Activated gamma-delta T cell (primary cell): ENCODE data around the gene WIPF2.

ENCODE experiments used
- DNase-seq: peaks from one replicate; lab custom pipeline; 2025; lab: John Stamatoyannopoulos, UW

WIPF2 gene

DNA sequence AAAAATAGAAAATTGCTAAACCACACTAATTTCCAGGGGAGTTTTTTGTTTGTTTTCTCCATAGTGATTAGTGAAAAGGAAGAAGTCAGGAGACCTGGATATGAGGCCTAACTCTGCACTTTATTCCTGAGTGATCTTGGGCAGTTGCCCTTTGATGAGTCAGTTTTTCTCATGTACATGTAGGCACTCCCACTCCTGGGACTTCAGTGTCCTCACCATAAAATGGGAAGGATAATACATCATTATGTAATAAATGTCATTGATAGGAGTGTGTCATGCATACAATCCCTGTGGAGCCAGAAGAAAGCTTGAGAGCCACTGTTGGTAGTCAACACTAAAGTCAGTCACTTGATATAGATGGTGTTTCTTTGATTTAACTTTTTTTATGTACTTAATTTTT lies 32.5 kb downstream of the WIPF2 start:
- DNase-seq: no peak

DNA sequence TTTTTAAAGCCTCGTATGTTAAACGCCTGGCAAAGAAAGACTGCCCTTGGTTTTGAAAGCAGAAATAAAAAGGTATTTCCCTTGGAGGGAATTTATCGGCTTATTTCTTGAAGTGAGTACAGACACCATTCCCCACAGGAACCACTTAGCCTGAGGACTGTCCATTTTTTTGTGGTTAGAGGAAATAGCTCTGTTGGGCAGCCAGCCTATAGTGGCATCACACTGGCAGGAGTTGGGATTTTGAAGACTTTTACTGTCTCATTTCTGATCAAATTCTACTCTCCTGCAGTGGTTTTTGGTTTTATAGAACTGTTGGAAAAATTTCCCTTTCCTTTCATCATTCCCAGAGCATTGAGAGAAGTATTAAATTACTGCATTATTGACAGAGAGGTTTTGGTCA lies 34.5 kb downstream of the WIPF2 start:
- DNase-seq: no peak

GRCh38 chr17:40259505-40259904 lies 40.4 kb downstream of the WIPF2 start:
- no peak for DNase-seq

DNA sequence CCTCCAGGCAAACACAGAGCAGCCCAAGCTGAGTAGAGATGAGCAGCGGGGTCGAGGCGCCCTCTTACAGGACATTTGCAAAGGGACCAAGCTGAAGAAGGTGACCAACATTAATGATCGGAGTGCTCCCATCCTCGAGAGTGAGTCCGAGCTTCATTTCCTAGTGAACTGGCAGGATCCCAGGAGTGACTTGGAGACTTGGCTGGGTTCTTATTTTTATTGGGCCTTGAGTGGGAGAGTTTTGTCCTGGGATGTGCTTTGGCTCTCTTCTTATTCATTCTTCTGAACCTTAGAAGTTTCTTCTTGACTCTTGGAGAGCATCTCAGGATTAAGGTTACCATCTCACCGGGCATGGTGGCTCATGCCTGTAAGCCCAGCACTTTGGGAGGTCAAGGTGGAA lies 41.4 kb downstream of the WIPF2 start:
- no peak for DNase-seq

GRCh38 chr17:40264458-40265185 lies 45.5 kb downstream of the WIPF2 start:
- DNase-seq: no peak

- no peak for DNase-seq
Measured at GRCh38 chr17:40265337-40265736, 46.2 kb downstream of the WIPF2 start.

DNA sequence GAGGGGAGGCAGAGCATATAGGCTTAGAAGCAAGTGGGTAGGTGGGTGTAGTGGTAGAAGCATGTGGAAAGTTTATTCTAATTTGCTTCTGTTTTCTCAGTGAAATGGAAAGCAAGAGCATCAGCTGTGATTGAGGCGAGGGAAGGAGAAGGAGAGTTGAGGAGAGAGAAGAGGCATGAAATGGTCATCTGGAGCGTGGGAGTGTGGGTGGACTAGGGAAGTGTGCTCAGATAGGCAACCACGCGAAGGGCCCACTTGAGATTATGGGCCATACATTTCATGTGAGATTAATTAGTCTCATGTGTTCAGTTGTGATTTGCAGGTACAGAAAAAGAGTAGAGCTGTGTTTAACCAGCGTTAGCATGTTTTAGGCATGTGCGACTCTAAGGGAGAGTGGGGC lies 47.8 kb downstream of the WIPF2 start:
- DNase-seq: no peak

DNA sequence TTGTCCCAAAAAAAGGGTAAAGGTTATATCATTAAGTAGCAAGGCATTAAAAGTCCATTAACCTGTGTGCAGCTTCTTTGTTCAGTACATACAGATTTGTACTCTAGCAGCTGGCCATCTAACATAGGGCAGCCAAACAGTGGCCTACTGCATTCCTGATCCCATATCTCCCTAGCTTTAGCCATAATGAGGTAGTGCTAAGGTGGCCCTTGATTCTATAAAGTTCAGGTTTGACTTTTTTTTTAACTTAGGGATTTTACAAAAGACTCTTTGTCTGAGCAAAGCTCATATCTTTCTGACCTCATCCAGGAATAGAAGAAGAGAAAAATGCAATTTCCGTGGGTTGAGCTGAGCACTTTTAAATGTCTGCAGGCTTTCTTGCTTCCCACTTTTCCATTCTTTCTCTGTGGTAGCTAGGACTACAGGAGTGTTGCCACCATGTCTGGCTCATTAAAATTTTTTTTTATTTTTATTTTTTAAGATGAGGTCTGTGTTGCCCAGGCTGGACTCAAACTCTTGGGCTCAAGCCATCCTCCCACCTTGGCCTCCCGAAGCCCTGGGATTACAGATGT lies 49.1 kb downstream of the WIPF2 start:
- DNase-seq: no peak

DNA sequence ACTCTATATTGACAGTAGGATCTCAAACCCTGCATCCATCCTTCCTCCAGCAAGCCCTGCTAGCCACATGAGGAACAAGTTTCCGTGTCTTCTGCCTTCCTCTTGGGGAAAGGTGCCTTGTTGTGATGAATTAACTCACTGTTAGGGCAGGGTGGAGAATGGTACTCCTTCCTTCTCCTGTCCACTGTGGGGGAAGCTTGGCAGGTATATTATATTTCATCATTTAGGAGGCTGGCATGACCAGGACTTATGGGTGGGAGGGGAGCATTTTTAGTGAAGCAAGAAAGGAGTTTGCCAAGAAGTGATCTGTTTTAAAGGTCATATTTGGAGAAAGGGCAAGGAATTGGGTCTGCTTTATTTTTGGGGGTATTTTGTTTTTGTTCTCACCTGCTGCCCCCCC lies 59.3 kb downstream of the WIPF2 start:
- no peak for DNase-seq

GRCh38 chr17:40279402-40279801 lies 60.3 kb downstream of the WIPF2 start:
- DNase-seq: no peak

DNA sequence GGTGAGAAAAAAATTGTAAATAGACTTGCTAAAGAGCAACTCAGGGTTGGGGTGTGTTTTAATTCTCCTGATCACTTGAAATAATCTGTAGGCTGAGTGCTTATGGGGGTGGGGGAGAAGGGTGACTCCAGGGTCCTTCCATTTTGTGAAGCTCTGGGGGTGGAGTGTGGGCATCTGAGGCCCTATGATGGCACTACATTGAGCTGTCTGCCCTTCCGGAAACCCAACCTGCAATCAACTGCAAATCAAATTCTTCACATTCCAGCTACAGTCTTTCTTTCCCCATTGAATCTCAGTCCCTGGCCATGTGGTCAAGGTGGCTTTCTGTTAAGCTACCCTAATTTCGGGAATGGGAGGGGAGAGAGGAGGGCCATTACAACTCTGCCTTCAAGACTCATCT lies 62.6 kb downstream of the WIPF2 start:
- no peak for DNase-seq

GRCh38 chr17:40283662-40284061 lies 64.6 kb downstream of the WIPF2 start:
- no peak for DNase-seq

DNA sequence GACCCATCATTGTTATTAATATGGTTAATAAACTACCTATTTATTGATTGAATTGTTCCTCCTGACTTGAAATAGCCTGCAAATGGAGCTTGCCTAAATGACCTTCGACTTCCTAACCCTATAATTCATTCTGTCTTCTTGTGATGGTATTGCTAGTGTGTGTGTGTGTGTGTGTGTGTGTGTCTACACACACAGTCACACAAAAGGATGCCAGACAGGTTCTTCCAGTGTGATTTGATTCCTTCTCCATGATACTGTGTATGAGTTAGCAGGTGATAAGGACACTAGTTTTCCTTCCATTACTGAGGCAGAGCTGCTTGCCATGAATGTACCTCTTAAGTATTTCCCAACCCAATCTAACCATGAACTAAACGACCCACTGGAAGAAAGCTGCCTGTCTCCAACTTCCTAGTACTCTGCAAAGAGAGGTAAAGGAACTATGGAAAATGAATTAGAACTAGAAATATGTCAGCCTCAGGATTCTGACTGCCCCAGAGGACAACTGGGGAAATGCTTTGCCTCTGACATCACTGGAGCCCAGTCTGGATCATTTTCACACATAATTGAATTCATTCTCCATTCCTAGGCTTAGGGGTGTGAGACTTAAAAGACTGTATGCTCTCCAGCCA lies 65.1 kb downstream of the WIPF2 start:
- no peak for DNase-seq

GRCh38 chr17:40286473-40286872 lies 67.4 kb downstream of the WIPF2 start:
- DNase-seq: no peak

- no peak for DNase-seq
Measured at GRCh38 chr17:40287159-40287493, 68.0 kb downstream of the WIPF2 start.

- peak; percentile 91 for DNase-seq
Measured at GRCh38 chr17:40287494-40288369, 68.6 kb downstream of the WIPF2 start, which contains the start of gene CDC6. Gene CDC6, plus strand, starts transcription at chr17:40287879. Its CDS starts 1,542 bp downstream, at chr17:40289421.

GRCh38 chr17:40290629-40291280 lies 71.7 kb downstream of the WIPF2 start:
- DNase-seq: no peak

DNA sequence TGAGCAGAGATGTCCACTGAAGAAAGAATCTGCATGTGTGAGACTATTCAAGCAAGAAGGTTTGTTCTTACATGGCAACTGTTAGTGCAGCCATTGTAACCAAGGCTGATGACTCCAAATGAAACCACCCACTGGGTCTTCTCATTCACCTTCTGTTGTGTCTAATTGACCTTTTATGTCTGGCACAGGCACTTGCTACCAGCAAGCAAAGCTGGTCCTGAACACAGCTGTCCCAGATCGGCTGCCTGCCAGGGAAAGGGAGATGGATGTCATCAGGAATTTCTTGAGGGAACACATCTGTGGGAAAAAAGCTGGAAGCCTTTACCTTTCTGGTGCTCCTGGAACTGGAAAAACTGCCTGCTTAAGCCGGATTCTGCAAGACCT lies 72.2 kb downstream of the WIPF2 start:
- DNase-seq: no peak

GRCh38 chr17:40293363-40293762 lies 74.3 kb downstream of the WIPF2 start:
- DNase-seq: no peak

GRCh38 chr17:40295488-40296436 lies 76.7 kb downstream of the WIPF2 start:
- DNase-seq: no peak

DNA sequence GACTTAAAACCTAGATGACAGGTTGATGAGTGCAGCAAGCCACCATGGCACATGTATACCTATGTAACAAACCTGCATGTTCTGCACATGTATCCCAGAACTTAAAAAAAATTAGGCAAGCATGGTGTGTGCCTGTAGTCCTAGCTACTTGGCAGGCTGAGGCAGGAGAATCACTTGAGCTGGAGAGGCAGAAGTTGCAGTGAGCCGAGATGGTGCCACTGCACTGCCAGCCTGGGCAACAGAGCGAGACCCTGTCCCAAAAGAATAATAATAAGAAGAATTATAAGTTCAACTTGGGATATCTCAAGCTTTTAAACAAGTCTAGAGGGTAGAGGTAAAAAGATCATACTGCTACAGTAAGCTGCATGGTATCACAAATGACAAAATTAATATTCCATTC lies 78.4 kb downstream of the WIPF2 start:
- no peak for DNase-seq
